22Rv1 (cell line): ENCODE data around the gene TCF7L1.

Source experiments
- H3K27ac ChIP-seq: fragments of 450-650 bp; 2 replicates; pipeline ENCODE4 v1.5.1; 2017
- CTCF ChIP-seq: fragments of 450-650 bp; IDR thresholded peaks from 2 replicates; pipeline ENCODE4 v1.5.1; 2017; ENCODE audit warnings: mild to moderate bottlenecking
- ZFX ChIP-seq: fragments of 450-650 bp; IDR thresholded peaks from 2 replicates; pipeline ENCODE4 v1.6.1; 2017; ENCODE audit warnings: antibody characterized with exemption, borderline replicate concordance

The TCF7L1 gene

GRCh38 chr2:85132834-85133637 lies at the start of gene TCF7L1:
Gene TCF7L1 (plus strand): TSS chr2:85133392. CDS start chr2:85133685, 293 bp downstream.
- peak; percentile 91 for TF ChIP-seq CTCF
- no peak for TF ChIP-seq ZFX
- H3K27ac ChIP-seq, result no peak within 1 kb of the TSS

GRCh38 chr2:85085563-85085962 lies 47.6 kb upstream of the TCF7L1 start:
- no peak for TF ChIP-seq CTCF
- TF ChIP-seq ZFX, result no peak
- no peak overlapping the region for H3K27ac ChIP-seq

GRCh38 chr2:85087541-85087940 lies 45.7 kb upstream of the TCF7L1 start:
- H3K27ac ChIP-seq, result no peak overlapping the region
- no peak for TF ChIP-seq CTCF
- no peak for TF ChIP-seq ZFX

- TF ChIP-seq ZFX (no peak), CTCF (no peak)
- H3K27ac ChIP-seq, result no peak overlapping the region
These were observed 44.3 kb upstream of the TCF7L1 start for GRCh38 chr2:85088921-85089320.

GRCh38 chr2:85089585-85089984 lies 43.6 kb upstream of the TCF7L1 start:
- TF ChIP-seq CTCF, result no peak
- TF ChIP-seq ZFX, result no peak
- no peak overlapping the region for H3K27ac ChIP-seq

- TF ChIP-seq CTCF (no peak), ZFX (no peak)
These were observed 41.4 kb upstream of the TCF7L1 start for GRCh38 chr2:85091838-85092237.

GRCh38 chr2:85095094-85095493 lies 38.1 kb upstream of the TCF7L1 start:
- TF ChIP-seq CTCF, result no peak
- no peak for TF ChIP-seq ZFX
- H3K27ac ChIP-seq, result no peak overlapping the region

More at GRCh38 chr2:85091838-85092237, 41.4 kb upstream of the TCF7L1 start:
- no peak overlapping the region for H3K27ac ChIP-seq
